Activated CD8-positive, alpha-beta memory T cell treated with anti-CD3 and anti-CD28 coated beads, Interleukin-2, amount 50 U/mL, for 1 hour (primary cell): ENCODE results near the gene CALR3.

Experiments used
- DNase-seq: peaks from one replicate; pipeline ENCODE4 v3.0.0-alpha.2; 2020; ENCODE audit errors: extremely low read depth

The CALR3 gene

DNA sequence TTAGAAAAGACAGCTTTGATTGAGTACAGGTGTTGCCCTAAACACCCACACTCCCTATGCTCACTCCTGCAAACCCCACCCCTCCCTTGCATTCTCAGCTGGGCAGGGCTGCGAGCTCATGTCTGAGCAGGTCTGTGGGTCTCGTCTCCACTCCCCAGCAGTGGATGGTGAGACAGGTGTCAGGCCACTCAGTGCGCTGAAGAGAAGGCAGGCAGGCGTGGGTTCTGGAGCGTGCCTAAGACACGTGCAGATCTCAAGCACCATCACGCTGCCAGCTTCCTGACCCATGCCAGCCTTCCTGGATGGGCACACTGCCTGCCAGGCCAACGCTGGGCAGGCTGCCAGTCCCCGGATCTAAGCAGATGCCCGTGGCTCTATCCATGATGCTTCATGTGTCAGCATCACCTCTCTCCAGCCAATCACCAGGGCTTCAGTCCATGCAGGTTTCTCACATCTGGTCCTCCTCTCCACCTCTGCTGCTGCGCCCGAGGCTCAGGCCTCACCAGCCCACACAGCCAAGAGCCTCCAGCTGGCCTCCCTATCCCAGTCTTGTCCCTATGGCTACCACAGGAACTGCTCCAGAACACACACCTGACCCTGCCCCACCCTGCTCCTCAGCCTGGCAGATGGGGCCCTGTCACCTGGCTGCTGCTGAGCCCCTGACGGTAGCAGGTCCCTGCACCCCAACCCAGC lies 66.8 kb downstream of the CALR3 start:
- no peak for DNase-seq
